ENCODE measurements around the gene FADS6.
"Not testable (repeated sequence)": the region's sequence is repeated elsewhere in the genome, so short reads cannot be mapped to it uniquely, and the experiment has no call there.

Gene FADS6

GRCh38 chr17:74873037-74873873 lies 20.2 kb downstream of the FADS6 start:
- H3K4me3 ChIP-seq (ENCODE audit: low read depth, low read length), result peak overlapping the region; percentile 89
- TF ChIP-seq POLR2A (IDR thresholded peaks at IDR 0.05; ENCODE audit: extremely low read depth, insufficient read length) (peak; percentile 97), MYC (IDR thresholded peaks at IDR 0.05; ENCODE audit: low read depth, low read length) (peak; percentile 63), CTCF (IDR thresholded peaks at IDR 0.05; ENCODE audit: low read depth, low read length) (no peak), MAX (IDR thresholded peaks at IDR 0.05; ENCODE audit: low read depth, low read length) (peak; percentile 98)
- peak; percentile 100 for DNase-seq (ENCODE audit: low read depth)

- TF ChIP-seq MYC (IDR thresholded peaks at IDR 0.05; ENCODE audit: low read depth, low read length) (no peak), MAX (IDR thresholded peaks at IDR 0.05; ENCODE audit: low read depth, low read length) (no peak), CTCF (IDR thresholded peaks at IDR 0.05; ENCODE audit: low read depth, low read length) (no peak), POLR2A (IDR thresholded peaks at IDR 0.05; ENCODE audit: extremely low read depth, insufficient read length) (peak; percentile 46)
- DNase-seq (ENCODE audit: low read depth), result no peak
Measured at GRCh38 chr17:74872313-74873036, 21.0 kb downstream of the FADS6 start, which contains the start of gene FDXR. FDXR (minus strand) TSS chr17:74872994; CDS start chr17:74872944, 50 bp downstream.

GRCh38 chr17:74871356-74872076 lies 21.9 kb downstream of the FADS6 start:
- no peak overlapping the region for H3K4me3 ChIP-seq (ENCODE audit: low read depth, low read length)
- no peak for TF ChIP-seq POLR2A (IDR thresholded peaks at IDR 0.05; ENCODE audit: extremely low read depth, insufficient read length)
- no peak for TF ChIP-seq CTCF (IDR thresholded peaks at IDR 0.05; ENCODE audit: low read depth, low read length)
- no peak for TF ChIP-seq MAX (IDR thresholded peaks at IDR 0.05; ENCODE audit: low read depth, low read length)
- no peak for DNase-seq (ENCODE audit: low read depth)

More at GRCh38 chr17:74872313-74873036, 21.0 kb downstream of the FADS6 start, which contains the start of gene FDXR:
- H3K4me3 ChIP-seq (ENCODE audit: low read depth, low read length), result peak within 1 kb of the TSS; percentile 89

GRCh38 chr17:74870512-74870911 lies 22.9 kb downstream of the FADS6 start:
- DNase-seq (ENCODE audit: low read depth), result no peak
- no peak for TF ChIP-seq MYC (IDR thresholded peaks at IDR 0.05; ENCODE audit: low read depth, low read length)
- TF ChIP-seq CTCF (IDR thresholded peaks at IDR 0.05; ENCODE audit: low read depth, low read length), result no peak
- TF ChIP-seq MAX (IDR thresholded peaks at IDR 0.05; ENCODE audit: low read depth, low read length), result no peak
- TF ChIP-seq POLR2A (IDR thresholded peaks at IDR 0.05; ENCODE audit: extremely low read depth, insufficient read length), result no peak
- H3K4me3 ChIP-seq (ENCODE audit: low read depth, low read length), result no peak overlapping the region

GRCh38 chr17:74870028-74870427 lies 23.4 kb downstream of the FADS6 start:
- DNase-seq (ENCODE audit: low read depth); H3K4me3 ChIP-seq (ENCODE audit: low read depth, low read length): not testable (repeated sequence)

- TF ChIP-seq MAX (IDR thresholded peaks at IDR 0.05; ENCODE audit: low read depth, low read length) (no peak), CTCF (IDR thresholded peaks at IDR 0.05; ENCODE audit: low read depth, low read length) (no peak), MYC (IDR thresholded peaks at IDR 0.05; ENCODE audit: low read depth, low read length) (no peak), POLR2A (IDR thresholded peaks at IDR 0.05; ENCODE audit: extremely low read depth, insufficient read length) (no peak)
- H3K4me3 ChIP-seq (ENCODE audit: low read depth, low read length), result no peak overlapping the region
- DNase-seq (ENCODE audit: low read depth), result no peak
Measured at GRCh38 chr17:74868908-74869255, 24.6 kb downstream of the FADS6 start.

All from NB4 (cell line).